BJ (cell line): Measurements from ENCODE around the gene CBX4. TPM values are rescaled to one million over a fixed set of nuclear protein-coding genes. Genes with fewer than 3 reads are reported as not detected.

Experiments used
- CTCF ChIA-PET: fragments of 350-600 bp; formaldehyde crosslinking; extraction: SDS; loops from one replicate; lab custom pipeline; 2021; ENCODE audit warnings: antibody characterized with exemption, inconsistent platforms; lab: Yijun Ruan, JAX
- POLR2A ChIA-PET: fragments of 300-600 bp; sonication (Branson Sonifier 250); formaldehyde crosslinking; extraction: SDS; loops from one replicate; lab custom pipeline; 2021; ENCODE audit warnings: antibody characterized with exemption; lab: Charles Lee
- DNase-seq: peaks from one replicate; pipeline ENCODE4 v3.0.0-alpha.2; 2011; ENCODE audit warnings: low read depth
- H3K27me3 ChIP-seq: 2 replicates; pipeline ENCODE4 v1.6.0; 2011; ENCODE audit warnings: low read length; ENCODE audit not compliant: control insufficient read depth, insufficient read depth
- H3K36me3 ChIP-seq: 2 replicates; pipeline ENCODE4 v1.5.1; 2011; ENCODE audit warnings: low read length; ENCODE audit not compliant: control insufficient read depth, insufficient read depth
- H3K4me3 ChIP-seq: 2 replicates; pipeline ENCODE4 v1.5.1; 2011; ENCODE audit warnings: low read depth, mild to moderate bottlenecking, control low read depth, low read length
- CTCF ChIP-seq: IDR thresholded peaks from 2 replicates; pipeline ENCODE4 v1.5.1; 2011; ENCODE audit warnings: low read depth, mild to moderate bottlenecking, control low read depth, inconsistent platforms, low read length, moderate library complexity; ENCODE audit not compliant: insufficient read depth
- polyA plus RNA-seq: library from polyadenylated mRNA; depleted of rRNA; stranded (reverse); fragments of >200 nt; gene quantifications from 2 replicates; pipeline ENCODE4 v1.2.3, GENCODE V29; 2011

CBX4 gene
- polyA plus RNA-seq, 1 experiment, result 10.4 TPM

GRCh38 chr17:79788455-79788854, 50.8 kb downstream of the CBX4 start:
- Histone ChIP-seq H3K27me3 (peaks cover 30% of the 10 kb centered on the region), H3K4me3 (no peak overlapping the region), H3K36me3 (no peaks in the 10 kb centered on the region)
- CTCF ChIA-PET, result interaction anchor here (1.1 to 3.1 kb wide), 11 partner anchors 10 to 219 kb away, joined by 4 to 24 read pairs (median 7); partner anchors contain the start of gene CBX2
- no peak for DNase-seq
- TF ChIP-seq CTCF, result no peak
- POLR2A ChIA-PET, result no interaction called here

DNA sequence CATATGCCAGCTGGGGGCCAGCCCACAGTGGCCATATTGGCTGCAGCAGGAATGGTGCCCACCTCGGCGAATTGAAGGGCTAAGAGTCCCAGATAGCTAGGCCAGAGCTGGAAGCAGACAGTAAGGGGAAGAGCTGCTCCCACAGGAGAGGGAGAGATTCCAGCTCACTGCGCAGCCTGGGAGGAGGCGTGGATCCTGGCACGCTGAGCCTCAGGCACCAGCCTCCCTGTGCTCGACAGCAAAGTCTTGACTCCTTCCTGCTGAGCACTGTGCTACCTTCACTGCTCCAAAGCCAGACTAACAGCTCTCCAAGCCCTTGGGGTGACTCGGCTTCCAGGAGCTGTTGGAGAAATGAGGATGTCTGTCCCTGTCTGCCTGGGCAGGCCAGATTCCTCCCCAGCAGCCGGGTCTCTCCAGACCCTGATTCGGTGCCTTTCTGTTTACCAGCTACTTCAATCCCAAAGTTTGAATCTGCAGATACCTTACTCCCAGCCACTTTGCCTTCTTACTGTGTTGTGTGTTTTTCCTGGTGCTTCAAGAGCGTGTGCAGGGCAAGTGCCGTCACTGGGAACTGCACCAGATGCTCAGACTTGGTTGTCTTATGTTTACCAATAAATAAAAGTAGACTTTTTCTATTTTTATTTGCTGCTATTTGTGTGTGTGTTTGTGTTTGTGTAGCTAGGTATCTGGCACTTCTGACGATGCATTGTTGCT, 52.2 kb downstream of the CBX4 start:
- DNase-seq, result no peak
- peaks cover 30% of the 10 kb centered on the region for H3K27me3 ChIP-seq
- H3K36me3 ChIP-seq, result no peaks in the 10 kb centered on the region
- H3K4me3 ChIP-seq, result no peak overlapping the region
- POLR2A ChIA-PET, result interaction anchor here (0.6 kb wide), 1 partner anchor 66 kb away, joined by 3 read pairs; no protein-coding TSS in a partner anchor
- CTCF ChIA-PET, result interaction anchor here (0.6 to 2.8 kb wide), 7 partner anchors 9 to 221 kb away, joined by 3 to 8 read pairs (median 3); no protein-coding TSS in a partner anchor
- TF ChIP-seq CTCF, result no peak

GRCh38 chr17:79785900-79786810, 53.1 kb downstream of the CBX4 start:
- no peaks in the 10 kb centered on the region for H3K36me3 ChIP-seq
- no peak for DNase-seq
- no peak for TF ChIP-seq CTCF
- ChIA-PET CTCF (interaction anchor here (0.9 to 2.8 kb wide), 5 partner anchors 45 to 207 kb away, joined by 3 to 8 read pairs (median 3); no protein-coding TSS in a partner anchor), POLR2A (interaction anchor here (0.6 kb wide), 1 partner anchor 67 kb away, joined by 3 read pairs; no protein-coding TSS in a partner anchor)
- peaks cover 24% of the 10 kb centered on the region for H3K27me3 ChIP-seq
- H3K4me3 ChIP-seq, result no peak overlapping the region

DNA sequence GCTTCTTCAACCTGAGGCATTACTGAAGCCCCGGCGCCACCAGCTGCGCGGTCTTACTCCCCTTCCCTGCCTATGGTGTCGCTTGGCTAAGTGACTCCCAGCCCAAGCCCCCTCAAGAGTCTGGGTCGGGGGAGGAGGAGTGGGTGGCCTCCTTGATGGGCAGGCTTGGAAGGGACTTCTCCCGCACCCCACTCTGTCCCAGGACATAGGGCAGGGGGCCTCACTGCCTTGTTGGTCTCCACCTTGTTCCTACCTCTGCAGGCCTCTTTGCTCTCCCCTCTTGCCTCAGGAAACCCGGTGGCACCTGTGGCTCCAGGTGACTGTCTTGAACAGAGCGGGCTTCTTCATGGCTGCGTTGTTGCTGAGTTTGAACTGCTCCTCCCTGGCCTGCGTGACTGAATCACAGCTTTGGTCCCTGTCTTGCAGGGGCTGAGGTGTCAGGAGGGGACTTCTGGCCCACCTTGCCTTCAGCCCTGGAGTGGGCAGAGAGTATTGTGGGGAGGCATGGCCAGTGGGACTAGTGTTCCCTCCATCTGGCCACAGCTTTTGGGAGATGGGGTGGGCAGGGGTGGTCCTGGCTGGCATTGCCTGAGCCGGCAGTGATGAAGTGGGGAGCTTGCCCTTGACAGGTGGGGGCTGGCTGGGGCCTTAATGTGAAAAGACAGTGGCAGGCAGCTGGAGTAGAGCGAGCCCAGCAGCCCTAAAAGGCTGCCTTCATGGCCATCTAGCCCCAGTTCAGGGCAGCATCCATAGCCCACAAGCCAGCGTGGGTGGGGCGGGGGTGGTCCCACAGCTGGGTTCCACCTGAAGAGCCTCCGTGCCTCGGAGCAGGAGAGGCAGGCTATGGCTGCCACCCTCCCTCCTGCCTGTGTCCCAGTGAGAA, 54.0 kb downstream of the CBX4 start:
- TF ChIP-seq CTCF, result no peak
- ChIA-PET CTCF (interaction anchor here (0.9 to 2.8 kb wide), 2 partner anchors 44 to 50 kb away, joined by 3 to 8 read pairs; no protein-coding TSS in a partner anchor), POLR2A (no interaction called here)
- Histone ChIP-seq H3K4me3 (no peak overlapping the region), H3K36me3 (no peaks in the 10 kb centered on the region), H3K27me3 (peaks cover 15% of the 10 kb centered on the region)
- no peak for DNase-seq
